Activated CD8-positive, alpha-beta memory T cell treated with anti-CD3 and anti-CD28 coated beads for 1 hour (primary cell): ENCODE data around the gene USP25.

Source experiments
- DNase-seq, 2 donors: peaks; one replicate each; pipeline ENCODE4 v3.0.0-alpha.2; 2020; ENCODE audit warnings: low read depth in 1 of 2; ENCODE audit errors: extremely low read depth in 1 of 2

The USP25 gene

GRCh38 chr21:15850645-15851044 is 120.9 kb downstream of the USP25 start:
- no peak for DNase-seq

- no peak for DNase-seq
These were observed 122.4 kb downstream of the USP25 start for GRCh38 chr21:15852146-15852545.

GRCh38 chr21:15853126-15853525 is 123.3 kb downstream of the USP25 start:
- no peak for DNase-seq

GRCh38 chr21:15856813-15857212 is 127.0 kb downstream of the USP25 start:
- DNase-seq, result no peak

GRCh38 chr21:15857740-15858139 is 128.0 kb downstream of the USP25 start:
- no peak for DNase-seq

- DNase-seq, result no peak
These were observed 130.8 kb downstream of the USP25 start for GRCh38 chr21:15860541-15860940.

GRCh38 chr21:15868940-15869339 is 139.2 kb downstream of the USP25 start:
- no peak for DNase-seq

GRCh38 chr21:15870819-15871218 is 141.0 kb downstream of the USP25 start:
- no peak for DNase-seq

- no peak for DNase-seq
These were observed 142.5 kb downstream of the USP25 start for GRCh38 chr21:15872236-15872635.

- no peak for DNase-seq
These were observed 144.8 kb downstream of the USP25 start for GRCh38 chr21:15874615-15875014.

GRCh38 chr21:15875286-15875685 is 145.5 kb downstream of the USP25 start:
- no peak for DNase-seq

GRCh38 chr21:15893902-15894301 is 164.1 kb downstream of the USP25 start:
- no peak for DNase-seq

- no peak for DNase-seq
These were observed 164.8 kb downstream of the USP25 start for GRCh38 chr21:15894596-15894995.

- DNase-seq, result no peak
These were observed 165.6 kb downstream of the USP25 start for GRCh38 chr21:15895142-15896106.

GRCh38 chr21:15896501-15896900 is 166.7 kb downstream of the USP25 start:
- no peak for DNase-seq

GRCh38 chr21:15904389-15904788 is 174.6 kb downstream of the USP25 start:
- DNase-seq, result no peak

- DNase-seq, result no peak
These were observed 178.4 kb downstream of the USP25 start for GRCh38 chr21:15908187-15908586.

- no peak for DNase-seq
These were observed 198.4 kb downstream of the USP25 start for GRCh38 chr21:15928196-15928595.

- DNase-seq, result no peak
These were observed 199.1 kb downstream of the USP25 start for GRCh38 chr21:15928686-15929425.

GRCh38 chr21:15929536-15929935 is 199.8 kb downstream of the USP25 start:
- no peak for DNase-seq
